GM12801 (cell line): Measurements from ENCODE around the gene RIOK2.

ENCODE experiments used
- TF ChIP-seq, protein P1 (sequence below): IDR thresholded peaks from one replicate; pipeline ENCODE4 v1.5.1; 2011; ENCODE audit warnings: control low read depth; ENCODE audit not compliant: insufficient read length; ENCODE audit errors: extremely low read depth

The RIOK2 gene

DNA sequence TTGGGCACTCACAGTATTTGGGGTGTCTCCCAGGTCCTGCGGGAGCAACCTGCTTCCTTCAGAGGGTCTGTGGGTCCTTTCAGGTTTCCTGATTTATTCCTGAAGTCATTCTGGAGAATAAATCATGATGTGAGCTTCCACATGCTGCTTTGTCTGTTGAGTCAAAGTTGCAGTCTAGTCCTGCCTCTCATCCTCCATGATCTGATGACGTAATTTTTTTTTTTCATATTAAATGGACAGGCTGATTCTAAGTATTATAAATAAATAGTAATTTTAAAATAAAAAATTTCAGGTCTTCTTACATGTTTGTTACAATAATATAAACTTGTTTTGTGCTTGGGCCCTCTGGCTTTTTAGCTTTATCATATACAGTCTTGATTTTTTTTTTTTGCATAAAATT is 26.3 kb upstream of the RIOK2 start:
- TF ChIP-seq, protein P1, sequence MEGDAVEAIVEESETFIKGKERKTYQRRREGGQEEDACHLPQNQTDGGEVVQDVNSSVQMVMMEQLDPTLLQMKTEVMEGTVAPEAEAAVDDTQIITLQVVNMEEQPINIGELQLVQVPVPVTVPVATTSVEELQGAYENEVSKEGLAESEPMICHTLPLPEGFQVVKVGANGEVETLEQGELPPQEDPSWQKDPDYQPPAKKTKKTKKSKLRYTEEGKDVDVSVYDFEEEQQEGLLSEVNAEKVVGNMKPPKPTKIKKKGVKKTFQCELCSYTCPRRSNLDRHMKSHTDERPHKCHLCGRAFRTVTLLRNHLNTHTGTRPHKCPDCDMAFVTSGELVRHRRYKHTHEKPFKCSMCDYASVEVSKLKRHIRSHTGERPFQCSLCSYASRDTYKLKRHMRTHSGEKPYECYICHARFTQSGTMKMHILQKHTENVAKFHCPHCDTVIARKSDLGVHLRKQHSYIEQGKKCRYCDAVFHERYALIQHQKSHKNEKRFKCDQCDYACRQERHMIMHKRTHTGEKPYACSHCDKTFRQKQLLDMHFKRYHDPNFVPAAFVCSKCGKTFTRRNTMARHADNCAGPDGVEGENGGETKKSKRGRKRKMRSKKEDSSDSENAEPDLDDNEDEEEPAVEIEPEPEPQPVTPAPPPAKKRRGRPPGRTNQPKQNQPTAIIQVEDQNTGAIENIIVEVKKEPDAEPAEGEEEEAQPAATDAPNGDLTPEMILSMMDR = no peak

DNA sequence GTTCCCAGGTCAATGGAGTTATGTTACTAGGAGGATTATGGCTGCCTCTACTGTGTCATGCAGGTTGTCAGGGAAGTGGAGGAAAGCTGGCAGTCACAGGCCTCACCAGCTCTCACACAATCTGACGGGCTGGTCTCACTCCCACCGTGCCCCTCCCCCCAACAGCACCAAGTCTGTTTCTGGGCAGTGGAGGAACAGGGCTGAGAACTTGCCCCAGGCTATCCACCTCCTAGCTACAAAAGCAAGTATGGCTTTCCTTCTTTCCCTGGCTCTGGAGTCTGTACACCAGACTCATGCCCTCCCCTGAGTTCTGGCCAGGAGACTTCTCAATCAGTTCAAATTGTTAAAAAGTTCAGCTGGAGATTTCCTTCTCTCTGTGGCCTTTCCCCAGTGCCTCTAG is 25.7 kb upstream of the RIOK2 start:
- TF ChIP-seq, protein P1 = no peak

DNA sequence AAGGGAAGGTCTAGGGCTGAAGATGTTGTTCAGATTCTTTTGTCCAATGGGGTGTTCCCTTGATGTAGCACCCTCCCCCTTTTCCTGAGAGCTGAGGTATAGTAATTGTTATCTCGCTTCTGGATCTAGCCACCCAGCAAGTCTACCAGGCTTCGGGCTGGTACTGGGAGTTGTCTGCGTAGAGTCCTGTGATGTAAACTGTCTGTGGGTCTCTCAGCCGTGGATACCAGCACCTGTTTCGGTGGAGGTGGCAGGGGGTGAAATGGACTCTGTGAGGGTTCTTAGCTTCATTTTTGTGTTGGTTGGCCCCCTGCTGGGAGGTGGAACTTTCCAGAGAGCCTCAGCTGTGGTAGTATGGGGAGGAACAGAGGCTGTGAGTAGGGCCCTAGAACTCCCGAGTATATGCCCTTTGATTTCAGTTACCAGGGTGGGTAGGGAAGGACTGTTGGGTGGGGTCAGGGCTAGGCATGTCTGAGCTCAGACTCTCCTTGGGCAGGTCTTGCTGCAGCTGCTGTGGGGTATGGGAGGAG is 25.2 kb upstream of the RIOK2 start:
- TF ChIP-seq, protein P1 = no peak

DNA sequence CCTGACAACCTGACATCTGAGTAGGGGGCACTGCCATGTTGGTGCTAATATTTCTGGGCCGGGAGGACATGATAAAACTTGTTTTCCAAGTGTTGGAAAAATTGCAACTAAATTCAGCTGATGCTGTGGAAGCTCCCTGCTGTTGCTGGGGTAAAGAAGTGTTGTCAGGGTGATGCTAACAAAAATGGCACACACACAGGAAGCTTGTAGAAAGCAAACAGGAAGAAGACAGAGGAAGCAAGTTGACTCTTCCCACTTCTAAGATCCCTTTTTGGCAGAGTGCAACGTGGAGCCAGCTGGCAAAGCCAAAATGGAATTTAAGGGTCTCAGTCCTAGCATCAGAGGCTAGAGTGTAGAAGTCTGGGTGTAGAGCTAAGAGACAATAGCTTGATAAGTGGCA is 11.3 kb upstream of the RIOK2 start:
- TF ChIP-seq, protein P1 = no peak

DNA sequence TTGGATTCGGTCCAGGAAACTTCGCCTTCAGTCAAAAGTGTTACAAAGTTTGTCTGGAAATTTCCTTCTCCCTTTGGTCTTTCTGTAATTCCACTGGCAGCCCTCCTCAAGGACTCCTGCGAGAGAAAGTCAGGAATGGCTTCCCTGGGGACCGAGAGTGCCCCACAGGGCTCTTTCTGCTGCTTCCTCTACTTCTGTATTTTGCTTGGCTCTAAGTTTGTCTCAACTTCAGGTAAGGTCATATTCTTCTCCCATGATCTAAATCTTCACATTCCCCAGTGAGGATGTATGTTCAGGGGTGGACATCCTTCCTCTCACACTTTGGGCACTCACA is 10.3 kb upstream of the RIOK2 start:
- TF ChIP-seq, protein P1 = no peak

DNA sequence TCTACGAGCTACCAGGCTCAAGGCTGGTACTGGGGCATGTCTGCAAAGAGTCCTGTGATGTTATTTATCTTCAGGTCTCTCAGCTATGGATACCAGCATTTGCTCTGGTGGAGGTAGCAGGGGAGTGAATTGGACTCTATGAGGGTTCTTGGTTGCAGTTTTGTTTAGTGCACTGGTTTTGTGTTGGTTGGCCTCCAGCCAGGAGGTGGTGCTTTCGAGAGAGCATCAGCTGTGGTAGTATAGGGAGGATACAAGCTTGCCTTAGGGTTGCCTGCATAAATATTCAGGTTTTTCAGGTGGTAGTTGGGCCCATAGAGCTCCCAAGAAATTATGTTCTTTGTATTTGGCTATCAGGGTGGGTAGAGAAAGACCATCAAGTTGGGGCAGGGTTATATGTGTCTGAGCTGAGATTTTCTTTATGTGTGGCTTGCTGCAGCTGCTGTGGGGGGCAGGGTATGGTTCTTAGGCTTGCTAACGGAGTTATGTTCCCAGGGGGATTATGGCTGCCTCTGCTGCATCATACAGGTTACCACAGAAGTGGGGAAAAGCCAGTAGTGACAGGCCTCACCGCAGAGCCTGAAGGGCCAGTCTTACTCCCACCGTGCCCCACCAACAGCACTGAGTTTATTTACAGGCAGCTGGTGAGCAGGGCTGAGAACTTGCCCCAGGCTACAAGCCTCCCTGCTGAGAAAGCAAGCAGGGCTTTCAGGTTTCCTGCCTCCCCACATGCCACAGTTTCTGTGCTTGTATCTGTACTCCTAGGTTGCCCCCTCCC is 9.7 kb upstream of the RIOK2 start:
- TF ChIP-seq, protein P1 = no peak

DNA sequence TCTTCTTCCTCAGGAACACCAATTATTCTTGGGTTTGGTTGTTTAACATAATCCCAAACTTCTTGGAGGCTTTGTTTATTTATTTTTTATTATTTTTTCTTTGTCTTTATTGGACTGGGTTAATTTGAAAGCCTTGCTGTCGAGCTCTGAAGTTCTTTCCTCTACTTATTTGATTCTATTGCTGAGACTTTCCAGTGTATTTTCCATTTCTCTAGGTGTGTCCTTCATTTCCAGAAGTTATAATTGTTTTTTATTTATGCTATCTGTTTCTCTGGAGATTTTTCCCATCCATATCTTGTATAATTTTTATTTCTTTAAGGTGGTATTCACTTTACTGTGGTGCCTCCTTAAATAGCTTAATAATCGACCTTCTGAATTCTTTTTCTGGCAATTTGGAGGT is 8.8 kb upstream of the RIOK2 start:
- TF ChIP-seq, protein P1 = no peak
